ENCODE measurements around the gene DMAC2L.
"Not testable (repeated sequence)": the region's sequence is repeated elsewhere in the genome, so short reads cannot be mapped to it uniquely, and the experiment has no call there.

The DMAC2L gene, protein sequence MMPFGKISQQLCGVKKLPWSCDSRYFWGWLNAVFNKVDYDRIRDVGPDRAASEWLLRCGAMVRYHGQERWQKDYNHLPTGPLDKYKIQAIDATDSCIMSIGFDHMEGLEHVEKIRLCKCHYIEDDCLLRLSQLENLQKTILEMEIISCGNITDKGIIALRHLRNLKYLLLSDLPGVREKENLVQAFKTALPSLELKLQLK

DNA sequence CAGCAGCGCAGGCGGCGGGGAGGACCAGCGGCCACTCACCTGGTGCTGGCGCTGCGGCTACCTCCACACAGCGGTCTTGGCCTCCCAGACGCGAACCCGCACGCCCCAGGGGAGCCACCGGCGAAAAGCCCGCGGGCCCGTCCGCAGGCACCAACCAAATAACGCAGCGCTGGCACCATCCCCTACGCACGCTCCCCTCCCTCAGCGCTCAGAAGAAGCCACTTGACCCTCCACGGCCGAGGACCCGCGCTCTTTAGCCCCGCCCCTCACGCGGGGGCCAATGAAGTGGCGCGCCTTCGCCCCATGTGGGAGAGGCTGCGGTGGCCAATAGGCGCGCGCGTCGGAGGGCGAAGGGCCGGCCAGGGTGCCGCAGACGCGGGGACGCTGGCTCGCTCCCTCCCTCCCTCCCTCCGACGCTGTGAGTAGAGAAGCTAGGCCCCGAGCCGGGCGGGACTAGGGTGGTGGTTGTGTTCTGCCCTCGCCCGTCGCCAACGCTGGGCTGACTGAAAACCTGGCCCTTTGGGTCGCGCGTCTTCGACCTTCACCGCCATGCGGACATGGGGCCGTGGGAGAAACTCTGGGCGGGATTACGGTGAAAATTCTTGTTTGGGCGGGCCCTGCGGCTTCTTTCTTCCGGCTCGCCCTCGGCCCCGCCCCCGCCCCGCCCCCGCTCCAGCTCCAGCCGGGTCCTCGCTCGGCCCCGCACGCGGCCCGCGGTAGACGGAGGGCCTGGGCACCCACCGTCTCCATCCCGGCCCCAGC, at the start of gene DMAC2L, which contains the start of gene L2HGDH:
Gene DMAC2L (plus strand): TSS at position 353 of the 762 bp plus-strand sequence. CDS start 9,164 bp downstream, outside the sequence.
Gene L2HGDH (minus strand): TSS at position 258 of the 762 bp plus-strand sequence. CDS start 79 bp downstream, at position 179.
- peak; percentile 73 for DNase-seq

DNA sequence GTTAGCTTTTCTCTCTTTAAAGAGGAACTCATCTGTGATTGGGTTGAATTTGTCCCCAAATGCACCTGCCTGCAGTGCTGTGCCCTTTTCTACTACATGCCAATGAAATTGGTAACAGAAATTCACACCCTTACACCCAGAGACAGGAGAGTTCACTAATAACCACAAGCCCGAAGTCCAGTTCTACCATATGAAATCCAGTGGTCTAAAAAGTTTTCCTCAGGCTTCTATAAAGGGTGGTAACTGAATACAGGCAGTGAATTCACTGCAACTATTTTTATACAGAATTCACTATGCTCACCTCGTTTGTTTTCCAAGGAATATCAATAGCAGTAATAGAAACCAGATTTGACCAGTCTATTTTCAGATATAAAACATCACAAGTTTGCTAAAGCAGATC, 49.3 kb upstream of the DMAC2L start:
- no peak for DNase-seq

GRCh38 chr14:50263321-50263720, 48.8 kb upstream of the DMAC2L start:
- DNase-seq: no peak

DNA sequence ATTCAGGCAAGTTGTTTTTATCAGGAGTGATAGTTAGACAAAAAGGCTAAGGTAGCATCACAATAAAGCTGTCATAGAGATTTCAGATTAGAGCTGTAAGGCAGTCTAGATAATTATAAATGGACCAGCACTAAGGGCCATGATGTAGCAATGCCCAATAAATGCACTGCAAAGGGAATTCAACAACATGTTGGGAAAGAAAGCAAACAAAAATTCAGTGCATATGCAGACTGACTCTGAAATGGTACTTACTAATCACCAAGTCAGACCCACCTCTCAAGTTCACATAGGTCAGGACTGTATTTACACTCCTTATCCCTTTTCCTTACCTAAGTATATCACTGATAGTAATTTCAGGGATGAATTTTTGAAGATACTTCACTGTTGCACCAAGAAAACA, 47.1 kb upstream of the DMAC2L start:
- DNase-seq: no peak

DNA sequence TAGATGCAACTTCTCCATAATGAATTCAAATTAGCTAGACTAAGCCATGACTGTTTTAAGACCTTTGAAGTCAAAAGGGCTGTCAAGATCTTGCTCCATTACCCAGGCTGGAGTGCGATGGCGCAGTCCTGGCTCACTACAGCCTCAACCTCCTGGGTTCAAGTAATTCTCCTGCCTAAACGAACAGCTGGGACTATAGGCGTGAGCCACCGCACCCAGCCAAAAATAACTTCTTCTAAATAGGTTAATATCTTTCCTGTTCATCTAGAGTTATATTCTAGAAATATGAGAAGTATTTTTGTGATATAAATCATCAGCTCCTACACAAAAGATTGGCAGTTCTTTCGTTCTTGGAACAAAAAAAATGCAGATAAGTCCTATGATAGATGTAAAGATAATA, 41.2 kb upstream of the DMAC2L start:
- no peak for DNase-seq

DNA sequence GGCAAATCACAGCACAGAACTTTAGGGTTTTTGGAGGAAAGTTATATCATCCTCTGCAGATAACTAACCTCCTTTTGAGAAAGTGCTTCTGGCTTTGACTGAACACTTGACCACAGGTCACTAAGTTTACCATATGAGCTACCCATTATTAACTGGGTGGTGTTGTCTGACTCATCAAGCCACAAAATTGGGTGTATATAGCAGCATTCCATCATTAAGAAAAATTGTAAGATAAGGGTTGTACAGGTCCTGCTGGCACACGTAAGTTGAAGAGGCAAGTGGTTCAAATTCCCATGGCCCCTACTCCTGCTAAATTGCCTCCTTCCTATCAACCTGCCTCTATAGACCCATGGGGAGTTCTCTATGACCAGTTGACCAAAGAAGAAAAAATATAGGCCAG, 39.6 kb upstream of the DMAC2L start:
- DNase-seq: no peak

GRCh38 chr14:50285861-50286260, 26.3 kb upstream of the DMAC2L start:
- no peak for DNase-seq

GRCh38 chr14:50288146-50288545, 24.0 kb upstream of the DMAC2L start:
- DNase-seq: no peak

DNA sequence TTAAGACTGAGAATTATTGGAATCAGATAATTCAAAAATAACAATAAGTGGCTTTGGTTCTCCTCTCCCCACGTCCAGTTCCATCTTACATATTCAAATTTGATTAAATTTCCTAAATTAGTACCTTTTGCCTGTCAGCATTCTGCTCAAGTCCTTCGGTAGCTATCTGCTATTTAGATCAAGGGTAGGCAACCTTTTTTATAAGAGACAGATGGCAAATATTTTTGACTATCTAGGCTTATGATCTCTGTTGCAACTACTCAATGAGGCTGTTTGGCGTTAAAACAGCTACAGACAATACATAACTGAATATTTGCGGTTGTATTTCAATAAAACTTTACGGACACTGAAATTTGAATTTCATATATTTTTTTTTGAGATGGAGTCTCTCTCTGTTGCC, 21.8 kb upstream of the DMAC2L start:
- DNase-seq: no peak

- no peak for DNase-seq
These were observed 12.5 kb upstream of the DMAC2L start for GRCh38 chr14:50299585-50299984.

GRCh38 chr14:50301914-50302313, 10.2 kb upstream of the DMAC2L start:
- DNase-seq: no peak

DNA sequence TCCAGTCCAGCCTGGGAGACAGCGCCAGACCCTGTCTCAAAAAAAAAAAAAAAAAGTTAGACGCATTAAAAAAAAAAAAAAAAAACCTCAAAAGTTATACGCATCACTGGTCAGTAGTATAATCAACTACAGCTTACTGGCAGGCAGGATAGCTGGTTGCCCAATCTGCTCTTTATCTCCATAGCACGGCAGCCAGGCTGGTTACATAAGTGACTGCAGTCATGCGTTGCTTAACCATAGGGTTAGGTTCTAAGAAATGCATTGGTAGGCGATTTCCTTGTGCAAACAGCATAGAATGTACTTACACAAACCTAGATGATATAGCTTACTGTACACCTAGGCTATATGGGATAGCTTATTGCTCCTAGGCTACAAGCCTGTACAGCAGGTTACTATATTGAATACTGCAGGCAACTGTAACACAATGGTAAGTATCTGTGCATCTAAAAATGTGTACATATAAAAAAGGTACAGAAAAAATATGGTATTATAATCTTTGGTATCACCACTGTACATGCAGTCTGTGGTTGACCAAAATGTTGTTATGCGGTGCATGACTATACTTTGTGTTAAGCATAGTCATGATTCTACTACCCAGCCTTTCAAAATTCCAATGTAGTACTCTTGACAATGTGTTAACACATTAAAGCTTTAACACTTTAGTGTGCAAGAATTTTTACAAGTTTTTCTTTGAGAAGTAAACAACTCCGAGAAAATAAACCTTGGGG, 8.2 kb upstream of the DMAC2L start:
- peak; percentile 98 for DNase-seq

- no peak for DNase-seq
These were observed 3.7 kb upstream of the DMAC2L start for GRCh38 chr14:50308363-50308915.

GRCh38 chr14:50310445-50310844, 1.7 kb upstream of the DMAC2L start:
- DNase-seq: no peak

GRCh38 chr14:50311337-50311971, 670 bp upstream of the DMAC2L start:
- no peak for DNase-seq

DNA sequence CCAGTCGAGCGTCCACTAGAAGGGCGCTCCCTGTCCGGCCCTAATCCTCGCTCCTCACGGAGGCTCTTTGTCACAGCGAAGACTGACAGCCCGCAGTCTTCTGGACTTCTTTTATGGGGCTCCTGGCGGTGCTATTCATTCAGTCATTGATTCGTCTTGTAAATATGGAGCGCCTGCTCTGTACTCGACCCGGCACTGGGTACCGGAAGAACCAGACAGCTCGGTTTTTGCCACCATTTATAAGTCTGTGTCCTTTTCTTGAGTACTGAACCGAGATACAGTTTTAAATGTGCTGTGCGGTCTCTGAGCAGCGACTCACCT, 570 bp downstream of the DMAC2L start:
- no peak for DNase-seq

- DNase-seq: not testable (repeated sequence)
These were observed 2.0 kb downstream of the DMAC2L start for GRCh38 chr14:50314098-50314497.

GRCh38 chr14:50318031-50318626, 6.0 kb downstream of the DMAC2L start:
- no peak for DNase-seq

DNA sequence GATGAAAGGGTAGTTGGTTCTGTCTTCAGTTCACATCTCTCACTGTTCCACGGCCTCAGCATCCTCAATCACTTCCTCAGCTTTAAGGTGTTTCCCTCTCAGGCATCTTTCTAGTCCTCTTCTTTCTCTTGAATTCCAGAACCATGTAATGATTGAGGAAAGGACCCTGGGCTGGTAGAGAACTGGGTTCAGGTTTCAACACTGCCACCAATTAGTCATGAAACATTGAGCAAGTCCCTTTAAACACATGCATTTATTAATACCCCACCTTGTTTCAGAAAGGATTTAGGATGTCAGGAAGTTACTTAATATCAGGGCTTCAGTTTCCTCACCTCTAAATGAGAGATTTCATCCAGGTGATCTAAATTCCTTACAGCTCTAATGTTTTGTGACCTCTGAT, 7.2 kb downstream of the DMAC2L start:
- DNase-seq: no peak

DNA sequence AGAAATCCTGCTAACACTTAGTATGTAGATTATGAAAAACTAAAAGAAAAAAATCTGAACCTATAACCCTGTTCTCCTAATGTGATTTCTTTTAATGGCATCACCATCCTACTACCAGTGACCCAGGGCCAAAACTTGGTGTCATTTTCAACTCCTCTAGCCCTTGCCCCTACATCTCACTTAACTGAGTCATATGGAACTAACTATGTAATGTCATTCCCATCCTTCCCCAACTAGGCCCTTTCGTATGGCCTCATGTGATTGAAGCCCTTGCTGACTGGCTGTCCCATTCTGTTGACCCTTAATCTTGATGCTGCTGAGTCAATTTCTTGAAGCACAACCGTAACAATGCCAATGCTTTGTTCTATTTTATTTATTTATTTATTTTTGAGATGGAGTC, 7.6 kb downstream of the DMAC2L start:
- DNase-seq: no peak

GRCh38 chr14:50320283-50320682, 8.2 kb downstream of the DMAC2L start:
- DNase-seq: no peak

GRCh38 chr14:50321009-50321660, 9.0 kb downstream of the DMAC2L start:
- peak; percentile 62 for DNase-seq

Data from GF-D8 (cell line).